ENCODE results near the gene WDPCP. TPM values are rescaled to one million over a fixed set of nuclear protein-coding genes. Genes with fewer than 3 reads are reported as not detected.
"Not testable (repeated sequence)": the region's sequence is repeated elsewhere in the genome, so short reads cannot be mapped to it uniquely, and the experiment has no call there.

WDPCP gene
- total and polyA plus RNA-seq, 2 donors = 3.8 to 49.2 TPM

DNA sequence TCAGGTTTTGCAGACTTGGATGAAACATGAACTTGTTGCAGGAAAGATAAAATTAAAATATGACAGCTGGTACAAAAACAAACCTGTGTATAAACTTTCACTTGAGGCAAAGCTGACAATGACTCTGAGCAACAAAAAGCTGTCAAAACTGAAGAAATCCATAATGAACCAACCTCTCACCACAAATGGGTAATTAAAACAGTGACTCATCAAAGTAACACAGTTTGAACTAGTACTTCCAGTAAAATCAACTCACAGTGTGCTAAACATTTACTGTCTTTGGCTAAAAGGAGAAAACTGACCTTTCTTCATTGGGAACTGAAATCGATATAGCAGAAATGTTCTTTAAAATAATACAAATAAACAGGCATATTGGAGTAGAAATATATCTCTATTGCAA is 209.7 kb downstream of the WDPCP start:
- Histone ChIP-seq H3K4me3 (ENCODE audit: low read depth, low read length) (no peak overlapping the region), H3K27ac (ENCODE audit: low read depth) (no peak overlapping the region), H3K36me3 (ENCODE audit: insufficient read depth) (no peaks in the 10 kb centered on the region), H3K4me1 (ENCODE audit: insufficient read depth) (no peaks in the 10 kb centered on the region)
- DNase-seq (ENCODE audit: extremely low spot score) = no peak
- 86% methylated on average over 1 of the region's 1 CpG for WGBS

DNA sequence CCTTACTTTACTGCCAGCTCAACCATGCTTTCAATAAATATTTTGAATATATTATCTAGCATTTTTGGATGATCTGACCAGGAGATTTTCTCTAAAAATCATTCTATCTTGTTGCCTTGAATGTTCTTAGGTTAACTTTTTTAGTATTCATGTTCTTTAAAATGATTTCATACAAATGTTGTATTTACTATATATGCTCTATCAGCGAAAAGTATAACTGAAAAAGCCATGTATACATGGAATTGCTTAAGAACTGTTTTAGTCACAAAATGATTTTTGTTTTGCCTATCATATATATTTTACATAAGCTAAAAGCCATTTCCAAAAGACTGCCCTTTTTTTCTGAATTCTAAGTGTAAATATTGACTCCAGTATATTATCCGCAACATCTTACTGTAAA is 213.9 kb downstream of the WDPCP start:
- Histone ChIP-seq H3K36me3 (ENCODE audit: insufficient read depth) (no peaks in the 10 kb centered on the region), H3K27ac (ENCODE audit: low read depth) (no peak overlapping the region), H3K4me1 (ENCODE audit: insufficient read depth) (no peaks in the 10 kb centered on the region), H3K4me3 (ENCODE audit: low read depth, low read length) (no peak overlapping the region)
- WGBS = 91% methylated on average over 2 of the region's 2 CpGs
- no peak for DNase-seq (ENCODE audit: extremely low spot score)

DNA sequence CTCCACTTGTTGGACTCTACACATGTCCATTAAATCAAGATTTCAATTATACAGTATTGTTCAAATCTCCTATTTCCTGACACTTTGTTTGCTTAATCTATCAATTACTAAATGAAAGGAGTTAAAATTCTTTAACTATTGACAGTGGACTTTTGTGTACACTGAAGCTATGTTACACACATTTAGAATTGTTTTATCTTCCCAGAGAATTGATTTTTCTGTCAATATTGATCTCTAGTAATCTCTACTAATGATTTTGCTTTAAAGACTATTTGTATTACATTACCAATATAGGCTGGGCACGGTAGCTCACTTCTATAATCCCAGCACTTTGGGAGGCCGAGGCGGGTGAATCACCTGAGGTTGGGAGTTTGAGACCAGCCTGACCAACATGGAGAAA is 215.7 kb downstream of the WDPCP start:
- no peaks in the 10 kb centered on the region for H3K36me3 ChIP-seq (ENCODE audit: insufficient read depth)
- no peaks in the 10 kb centered on the region for H3K4me1 ChIP-seq (ENCODE audit: insufficient read depth)
- no peak for DNase-seq (ENCODE audit: extremely low spot score)
- 96% methylated on average over 3 of the region's 3 CpGs for WGBS
- H3K27ac ChIP-seq (ENCODE audit: low read depth) = no peak overlapping the region
- no peak overlapping the region for H3K4me3 ChIP-seq (ENCODE audit: low read depth, low read length)

DNA sequence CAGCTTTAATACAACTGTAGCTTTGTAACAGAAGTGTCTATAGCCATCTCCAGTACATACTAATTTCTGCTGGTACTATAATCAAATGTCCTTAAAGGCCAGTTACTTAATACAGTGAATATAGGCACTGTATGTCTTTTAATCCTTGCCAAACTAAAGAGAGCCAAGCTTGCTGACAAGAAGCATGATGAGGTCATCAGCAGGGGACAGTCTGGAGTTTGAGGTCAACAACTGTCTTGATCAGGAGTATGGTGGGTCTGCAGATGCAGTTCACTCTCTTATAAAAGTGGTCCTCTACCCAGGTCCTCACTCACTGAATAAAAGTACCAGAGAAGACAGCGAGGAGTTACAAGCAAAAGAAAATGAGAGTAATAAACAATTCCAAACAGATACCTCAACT is 219.1 kb downstream of the WDPCP start:
- no peak for DNase-seq (ENCODE audit: extremely low spot score)
- no peak overlapping the region for H3K4me3 ChIP-seq (ENCODE audit: low read depth, low read length)
- 97% methylated on average over 1 of the region's 1 CpG for WGBS
- no peak overlapping the region for H3K27ac ChIP-seq (ENCODE audit: low read depth)
- H3K36me3 ChIP-seq (ENCODE audit: insufficient read depth) = no peaks in the 10 kb centered on the region
- no peaks in the 10 kb centered on the region for H3K4me1 ChIP-seq (ENCODE audit: insufficient read depth)

GRCh38 chr2:63364866-63365265 is 223.4 kb downstream of the WDPCP start:
- Histone ChIP-seq H3K36me3 (ENCODE audit: insufficient read depth) (no peaks in the 10 kb centered on the region), H3K4me1 (ENCODE audit: insufficient read depth) (no peaks in the 10 kb centered on the region), H3K4me3 (ENCODE audit: low read depth, low read length) (no peak overlapping the region), H3K27ac (ENCODE audit: low read depth) (no peak overlapping the region)
- WGBS = 62% methylated on average over 1 of the region's 1 CpG
- DNase-seq (ENCODE audit: extremely low spot score) = no peak

DNA sequence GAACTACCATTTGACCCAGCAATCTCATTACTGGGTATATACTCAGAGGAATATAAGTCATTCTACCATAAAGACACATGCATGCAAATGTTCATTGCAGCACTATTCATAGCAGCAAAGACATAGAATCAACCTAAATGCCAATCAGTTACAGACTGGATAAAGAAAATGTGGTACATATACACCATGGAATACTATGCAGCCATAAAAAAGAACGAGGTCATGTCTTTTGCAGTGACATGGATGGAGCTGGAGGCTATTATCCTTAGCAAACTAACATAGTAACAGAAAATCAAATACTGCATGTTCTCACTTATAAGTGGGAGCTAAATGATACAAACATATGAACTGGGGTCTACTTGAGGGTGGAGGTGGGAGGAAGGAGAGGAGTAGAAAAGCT is 230.6 kb downstream of the WDPCP start:
- not testable (repeated sequence) for H3K4me1 ChIP-seq (ENCODE audit: insufficient read depth); H3K4me3 ChIP-seq (ENCODE audit: low read depth, low read length); H3K27ac ChIP-seq (ENCODE audit: low read depth); DNase-seq (ENCODE audit: extremely low spot score); H3K36me3 ChIP-seq (ENCODE audit: insufficient read depth)
- 82% methylated on average over 1 of the region's 1 CpG for WGBS

DNA sequence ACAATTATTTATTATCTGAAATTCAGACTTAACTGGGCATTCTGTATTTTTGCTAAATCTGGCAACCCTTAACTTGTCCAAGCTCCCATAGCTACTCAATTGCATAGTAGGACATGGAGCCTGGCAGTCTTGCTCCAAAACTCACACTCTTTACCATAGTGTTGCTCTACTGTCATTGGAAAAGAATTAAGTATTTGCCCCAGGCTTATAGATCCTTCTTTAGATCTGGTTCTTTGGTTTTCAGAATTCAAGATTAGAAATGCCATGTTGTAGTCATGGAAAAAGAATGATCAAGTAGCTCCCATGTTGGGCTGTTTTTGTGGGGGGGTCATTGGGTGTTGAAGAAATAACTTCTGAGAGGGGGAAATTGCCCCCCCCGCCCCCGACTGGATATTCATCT is 240.9 kb downstream of the WDPCP start:
- Histone ChIP-seq H3K4me1 (ENCODE audit: insufficient read depth) (no peaks in the 10 kb centered on the region), H3K36me3 (ENCODE audit: insufficient read depth) (peaks cover 2% of the 10 kb centered on the region), H3K4me3 (ENCODE audit: low read depth, low read length) (no peak overlapping the region), H3K27ac (ENCODE audit: low read depth) (no peak overlapping the region)
- WGBS = 89% methylated on average over 2 of the region's 2 CpGs
- no peak for DNase-seq (ENCODE audit: extremely low spot score)

DNA sequence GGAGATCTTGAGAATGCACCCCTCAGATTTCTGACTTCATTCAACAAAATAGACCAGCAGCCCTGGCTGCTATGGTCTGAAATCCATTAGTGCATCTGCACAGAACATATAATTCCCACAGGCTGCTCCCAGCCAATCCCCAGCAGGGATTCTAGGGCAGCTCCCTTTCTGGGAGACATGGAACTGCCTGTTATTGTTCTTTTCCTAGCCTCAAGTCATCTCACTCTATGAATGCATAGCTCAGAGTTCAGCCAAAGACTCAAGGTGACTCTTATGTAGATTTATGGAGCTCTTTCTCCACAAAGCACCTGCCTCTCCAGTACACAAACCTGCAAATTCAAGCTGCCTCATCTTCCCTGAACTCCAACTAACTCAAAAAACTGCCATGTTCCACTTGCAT is 241.9 kb downstream of the WDPCP start:
- H3K27ac ChIP-seq (ENCODE audit: low read depth) = no peak overlapping the region

DNA sequence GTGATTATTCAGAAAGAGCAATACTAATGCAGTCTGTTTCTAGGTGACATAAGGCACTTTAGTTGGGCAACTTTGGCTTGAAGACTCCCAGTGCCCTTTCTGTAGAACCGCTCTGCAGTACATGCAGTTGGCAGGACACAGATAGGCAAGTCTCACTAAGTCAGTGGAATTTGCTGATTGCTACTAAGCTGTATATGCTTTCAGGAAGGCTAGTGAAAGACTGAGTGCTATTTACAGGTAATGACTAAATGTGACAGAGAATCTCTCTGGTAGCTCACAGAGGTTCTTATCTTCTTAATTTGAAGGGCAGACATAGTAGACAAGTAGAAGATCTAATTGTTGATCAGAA is 243.0 kb downstream of the WDPCP start:
- DNase-seq (ENCODE audit: extremely low spot score) = no peak
- 97% methylated on average over 1 of the region's 1 CpG for WGBS
- Histone ChIP-seq H3K36me3 (ENCODE audit: insufficient read depth) (no peaks in the 10 kb centered on the region), H3K27ac (ENCODE audit: low read depth) (no peak overlapping the region), H3K4me1 (ENCODE audit: insufficient read depth) (no peaks in the 10 kb centered on the region), H3K4me3 (ENCODE audit: low read depth, low read length) (no peak overlapping the region)

More for the DNA sequence above, 241.9 kb downstream of the WDPCP start:
- Histone ChIP-seq H3K4me3 (ENCODE audit: low read depth, low read length) (no peak overlapping the region), H3K4me1 (ENCODE audit: insufficient read depth) (no peaks in the 10 kb centered on the region), H3K36me3 (ENCODE audit: insufficient read depth) (peaks cover under 1% of the 10 kb centered on the region)
- DNase-seq (ENCODE audit: extremely low spot score) = no peak

GRCh38 chr2:63344575-63345284 is 243.5 kb downstream of the WDPCP start:
- Histone ChIP-seq H3K4me1 (ENCODE audit: insufficient read depth) (no peaks in the 10 kb centered on the region), H3K27ac (ENCODE audit: low read depth) (no peak overlapping the region), H3K4me3 (ENCODE audit: low read depth, low read length) (no peak overlapping the region), H3K36me3 (ENCODE audit: insufficient read depth) (no peaks in the 10 kb centered on the region)
- no peak for DNase-seq (ENCODE audit: extremely low spot score)
- WGBS = 95% methylated on average over 2 of the region's 2 CpGs

DNA sequence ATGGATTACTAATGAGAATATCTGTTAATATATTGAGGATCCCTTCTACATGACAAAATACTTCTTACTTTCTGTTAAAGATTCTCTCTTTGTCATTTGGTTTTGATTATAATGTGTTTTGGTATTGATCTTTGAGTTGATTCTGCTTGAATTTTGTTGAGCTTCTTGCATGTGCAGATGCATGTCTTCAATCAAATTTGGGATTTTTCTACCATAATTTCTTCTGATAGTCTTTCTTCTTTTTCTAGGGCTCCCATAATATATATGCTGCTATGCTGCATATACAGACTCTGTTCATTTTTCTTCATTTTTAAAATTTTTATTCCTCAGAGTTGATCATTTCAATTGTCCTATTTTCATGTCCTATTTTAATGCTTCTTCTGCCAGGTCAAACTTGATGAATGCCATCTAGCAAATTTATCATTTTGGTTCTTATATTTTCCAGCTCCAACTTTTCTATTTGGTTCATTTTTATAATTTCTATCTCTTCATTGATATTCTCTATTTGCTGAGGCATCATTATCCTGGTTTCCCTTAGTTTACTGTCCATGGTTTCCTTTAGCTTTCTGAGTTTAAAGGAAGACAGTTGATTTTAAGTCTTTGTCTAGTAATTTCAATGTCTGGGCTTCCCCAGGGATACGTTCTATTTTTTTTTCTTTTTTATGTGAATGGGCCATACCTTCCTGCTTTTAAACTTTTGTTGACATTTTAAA is 244.7 kb downstream of the WDPCP start:
- Histone ChIP-seq H3K36me3 (ENCODE audit: insufficient read depth) (no peaks in the 10 kb centered on the region), H3K4me1 (ENCODE audit: insufficient read depth) (no peaks in the 10 kb centered on the region), H3K4me3 (ENCODE audit: low read depth, low read length) (no peak overlapping the region), H3K27ac (ENCODE audit: low read depth) (no peak overlapping the region)
- DNase-seq (ENCODE audit: extremely low spot score) = no peak
- 76% methylated on average over 1 of the region's 1 CpG for WGBS

DNA sequence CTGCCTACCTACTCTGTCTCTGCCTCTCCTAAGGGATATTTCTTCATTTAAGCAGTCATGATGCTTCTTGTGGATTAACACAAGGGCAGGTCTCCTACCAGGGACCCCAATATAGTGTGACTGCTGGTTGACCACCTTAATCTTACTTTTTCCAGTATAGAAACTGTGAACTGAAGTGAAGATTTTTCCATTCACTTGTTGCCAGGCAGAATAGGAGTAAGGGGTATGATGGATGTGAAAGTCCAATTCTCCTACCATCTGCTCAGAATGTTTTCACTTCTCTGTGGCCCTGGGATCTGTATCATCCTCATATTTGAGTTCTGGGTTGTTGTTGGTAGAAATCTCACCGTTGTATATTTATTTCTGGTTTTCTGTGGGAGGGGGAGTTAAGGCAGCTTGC is 247.8 kb downstream of the WDPCP start:
- WGBS = 83% methylated on average over 1 of the region's 1 CpG
- Histone ChIP-seq H3K36me3 (ENCODE audit: insufficient read depth) (no peaks in the 10 kb centered on the region), H3K27ac (ENCODE audit: low read depth) (no peak overlapping the region), H3K4me1 (ENCODE audit: insufficient read depth) (no peaks in the 10 kb centered on the region), H3K4me3 (ENCODE audit: low read depth, low read length) (no peak overlapping the region)
- no peak for DNase-seq (ENCODE audit: extremely low spot score)

GRCh38 chr2:63334910-63335309 is 253.4 kb downstream of the WDPCP start:
- H3K27ac ChIP-seq (ENCODE audit: low read depth) = no peak overlapping the region
- WGBS = 90% methylated on average over 1 of the region's 1 CpG
- DNase-seq (ENCODE audit: extremely low spot score) = no peak

DNA sequence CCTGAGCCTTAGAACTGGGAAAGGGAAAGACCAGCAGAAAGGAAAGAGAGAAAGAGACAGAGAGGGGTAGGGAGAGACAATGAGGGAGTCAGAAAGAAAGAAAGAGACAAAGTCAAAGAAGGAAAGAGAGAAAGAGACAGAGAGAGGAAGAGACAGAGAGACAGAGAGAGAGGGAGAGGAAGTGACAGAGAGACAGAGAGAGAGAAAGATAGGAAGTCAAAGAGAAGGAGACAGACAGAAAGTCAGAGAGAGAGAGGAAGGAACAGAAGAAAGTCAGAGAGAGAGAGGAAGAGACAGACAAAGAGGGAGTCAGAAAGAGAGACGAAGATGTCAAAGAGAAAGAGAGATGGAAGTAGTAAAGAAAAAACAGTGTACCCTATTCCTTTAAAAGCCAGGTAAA is 261.8 kb downstream of the WDPCP start:
- no peak overlapping the region for H3K27ac ChIP-seq (ENCODE audit: low read depth)
- WGBS = 91% methylated on average over 1 of the region's 1 CpG
- peaks cover 2% of the 10 kb centered on the region for H3K36me3 ChIP-seq (ENCODE audit: insufficient read depth)
- no peaks in the 10 kb centered on the region for H3K4me1 ChIP-seq (ENCODE audit: insufficient read depth)
- DNase-seq (ENCODE audit: extremely low spot score) = no peak
- H3K4me3 ChIP-seq (ENCODE audit: low read depth, low read length) = no peak overlapping the region

More at GRCh38 chr2:63334910-63335309, 253.4 kb downstream of the WDPCP start:
- no peak overlapping the region for H3K4me3 ChIP-seq (ENCODE audit: low read depth, low read length)
- no peaks in the 10 kb centered on the region for H3K4me1 ChIP-seq (ENCODE audit: insufficient read depth)
- H3K36me3 ChIP-seq (ENCODE audit: insufficient read depth) = no peaks in the 10 kb centered on the region

All from urinary bladder (tissue), 4 donors.